ENCODE results near the gene RUSC1.

- TF ChIP-seq CTCF (conservative IDR thresholded peaks at IDR 0.05; ENCODE audit: low read depth, low read length) = no peak
- TF ChIP-seq EZH2 (IDR thresholded peaks at IDR 0.05; ENCODE audit: borderline replicate concordance, low read depth, low read length, poor library complexity, severe bottlenecking) = no peak
These were observed 4.9 kb downstream of the RUSC1 start for GRCh38 chr1:155325603-155325893.

All from A673 (cell line).